IPS-18c (cell line): Measurements from ENCODE around the gene DYNC1I1.

ENCODE experiments used
- H3K4me3 ChIP-seq: 2 replicates; pipeline ENCODE4 v1.7.0; 2013; ENCODE audit warnings: low read depth, mild to moderate bottlenecking, low read length, moderate library complexity; ENCODE audit not compliant: insufficient read depth
- H3K9me3 ChIP-seq: one replicate; pipeline ENCODE4 v1.6.1; 2013; ENCODE audit warnings: mild to moderate bottlenecking, low read length, moderate library complexity; ENCODE audit not compliant: control insufficient read depth, insufficient read depth

The DYNC1I1 gene

GRCh38 chr7:96059075-96059474 is 286.7 kb downstream of the DYNC1I1 start:
- no peak overlapping the region for H3K4me3 ChIP-seq
- no peaks in the 10 kb centered on the region for H3K9me3 ChIP-seq

DNA sequence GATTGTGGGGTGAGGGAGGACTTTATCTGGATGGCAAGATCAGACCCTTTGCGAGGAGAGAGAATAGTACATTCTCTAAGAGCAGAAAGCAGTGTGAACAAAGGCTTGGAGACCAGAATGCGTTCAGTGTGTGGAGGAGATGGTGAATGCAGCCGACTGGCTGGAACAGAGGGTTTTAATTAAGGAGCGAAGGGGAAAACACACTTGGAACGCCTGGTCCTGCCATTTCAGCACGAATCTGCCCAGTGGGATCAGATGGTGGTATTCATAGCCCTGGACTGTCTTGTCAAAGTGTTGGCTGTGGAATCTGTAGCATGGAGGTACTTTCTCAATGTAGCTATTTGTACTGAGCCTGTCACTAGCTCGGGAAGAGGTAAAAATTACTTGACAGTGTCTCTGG is 288.7 kb downstream of the DYNC1I1 start:
- Histone ChIP-seq H3K4me3 (no peak overlapping the region), H3K9me3 (no peaks in the 10 kb centered on the region)

GRCh38 chr7:96061844-96062243 is 289.5 kb downstream of the DYNC1I1 start:
- no peaks in the 10 kb centered on the region for H3K9me3 ChIP-seq
- H3K4me3 ChIP-seq: no peak overlapping the region

GRCh38 chr7:96067321-96067720 is 295.0 kb downstream of the DYNC1I1 start:
- H3K4me3 ChIP-seq: no peak overlapping the region

GRCh38 chr7:96069401-96069800 is 297.0 kb downstream of the DYNC1I1 start:
- Histone ChIP-seq H3K9me3 (no peaks in the 10 kb centered on the region), H3K4me3 (no peak overlapping the region)

More at GRCh38 chr7:96067321-96067720, 295.0 kb downstream of the DYNC1I1 start:
- no peaks in the 10 kb centered on the region for H3K9me3 ChIP-seq

DNA sequence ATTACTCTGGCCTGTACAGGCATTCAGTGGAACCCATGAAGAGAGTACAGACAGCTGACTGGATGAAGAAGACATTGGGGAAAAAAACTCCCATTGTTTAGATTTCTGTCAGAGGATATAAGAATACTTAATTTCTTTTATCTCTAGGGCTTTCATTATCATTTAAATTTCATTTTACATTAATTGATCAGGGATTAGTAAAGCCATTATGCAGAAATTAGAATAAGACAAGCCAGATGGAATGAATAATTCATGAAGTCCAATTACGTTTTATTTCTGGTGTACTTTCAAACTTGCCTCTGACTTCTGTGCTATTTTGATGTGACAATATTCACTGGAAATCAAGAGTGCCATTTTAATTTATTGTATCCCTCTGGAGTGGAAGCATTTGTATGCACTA is 302.5 kb downstream of the DYNC1I1 start:
- H3K9me3 ChIP-seq: no peaks in the 10 kb centered on the region
- no peak overlapping the region for H3K4me3 ChIP-seq

DNA sequence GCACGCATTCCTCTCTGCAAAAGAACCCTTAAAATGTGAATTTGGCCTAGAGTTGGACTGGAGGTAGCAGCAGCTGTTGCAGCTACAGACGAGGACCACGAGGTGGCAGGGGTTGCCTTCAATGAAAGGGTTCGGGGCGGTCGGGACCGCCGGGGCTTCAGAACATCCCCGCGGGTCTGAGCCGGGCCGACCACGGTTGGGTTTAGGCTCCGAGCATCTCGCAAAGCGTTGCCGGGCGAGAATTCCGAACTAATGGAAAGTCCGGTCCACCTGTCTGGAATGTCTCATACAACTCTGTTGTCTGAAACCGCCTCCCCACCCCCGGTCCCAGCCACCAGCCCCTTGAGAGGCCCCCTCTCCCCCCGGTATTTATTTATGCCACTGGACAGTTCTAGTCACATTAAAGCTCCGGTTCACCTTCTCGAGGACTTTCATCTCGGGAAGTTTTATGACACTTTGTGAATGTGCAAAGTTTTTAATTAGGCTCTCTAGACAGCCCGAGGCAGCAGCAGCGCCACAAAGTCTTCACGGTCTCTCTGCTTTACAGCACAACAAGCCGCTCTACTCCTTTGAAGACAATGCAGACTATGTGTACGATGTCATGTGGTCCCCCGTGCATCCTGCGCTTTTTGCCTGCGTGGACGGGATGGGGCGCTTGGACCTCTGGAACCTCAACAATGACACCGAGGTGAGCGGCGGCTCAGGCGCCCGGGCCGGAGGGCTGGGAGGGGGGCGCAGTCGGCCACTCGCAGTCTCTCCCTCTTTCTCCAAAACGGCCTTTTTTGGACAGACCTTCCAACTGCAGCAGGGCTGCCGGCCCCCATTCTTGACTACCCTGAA is 303.4 kb downstream of the DYNC1I1 start:
- Histone ChIP-seq H3K9me3 (no peaks in the 10 kb centered on the region), H3K4me3 (peak overlapping the region; percentile 61)

GRCh38 chr7:96076350-96076707 is 304.0 kb downstream of the DYNC1I1 start:
- H3K9me3 ChIP-seq: no peaks in the 10 kb centered on the region
- peak overlapping the region; percentile 61; the same call in 1 of the 2 replicates for H3K4me3 ChIP-seq

DNA sequence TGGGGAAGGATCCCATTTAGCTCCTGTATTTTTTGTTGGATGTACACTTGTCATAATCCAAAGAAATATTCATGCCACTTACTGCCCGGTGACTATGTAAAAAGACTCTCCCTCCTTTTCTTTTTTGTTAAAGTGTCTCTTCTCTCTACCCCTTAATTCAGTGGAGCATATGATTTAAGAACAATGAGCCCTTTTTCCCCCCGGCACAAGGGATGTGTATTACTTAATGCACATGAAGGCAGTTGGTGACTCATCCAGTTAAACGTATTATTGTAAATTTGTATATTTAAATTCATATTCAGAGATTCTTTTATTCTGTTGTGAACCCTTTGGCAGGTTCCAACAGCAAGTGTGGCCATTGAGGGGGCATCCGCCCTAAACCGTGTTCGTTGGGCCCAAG is 307.7 kb downstream of the DYNC1I1 start:
- H3K4me3 ChIP-seq: no peak overlapping the region

GRCh38 chr7:96084881-96085553 is 312.7 kb downstream of the DYNC1I1 start:
- Histone ChIP-seq H3K9me3 (no peaks in the 10 kb centered on the region), H3K4me3 (no peak overlapping the region)

More for the DNA sequence above, 307.7 kb downstream of the DYNC1I1 start:
- H3K9me3 ChIP-seq: no peaks in the 10 kb centered on the region

DNA sequence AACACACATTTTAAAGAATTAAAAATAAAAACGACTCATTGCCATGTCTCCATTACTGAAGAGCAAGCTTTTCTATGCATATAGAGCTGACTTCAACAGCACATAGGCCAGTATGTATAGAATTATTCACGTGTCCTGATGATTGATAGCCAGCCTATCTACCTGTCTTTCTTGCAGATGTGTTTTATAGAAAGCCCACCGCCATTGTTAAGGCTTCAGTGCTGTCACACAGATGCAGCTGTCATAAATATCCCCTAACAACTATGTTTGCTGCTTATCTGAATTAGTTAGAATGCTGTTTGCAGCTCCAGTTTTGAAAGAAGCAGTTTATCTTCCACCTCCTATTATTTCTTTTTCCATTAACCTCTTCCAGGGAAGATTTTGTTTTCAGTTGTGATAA is 313.6 kb downstream of the DYNC1I1 start:
- Histone ChIP-seq H3K9me3 (no peaks in the 10 kb centered on the region), H3K4me3 (no peak overlapping the region)

DNA sequence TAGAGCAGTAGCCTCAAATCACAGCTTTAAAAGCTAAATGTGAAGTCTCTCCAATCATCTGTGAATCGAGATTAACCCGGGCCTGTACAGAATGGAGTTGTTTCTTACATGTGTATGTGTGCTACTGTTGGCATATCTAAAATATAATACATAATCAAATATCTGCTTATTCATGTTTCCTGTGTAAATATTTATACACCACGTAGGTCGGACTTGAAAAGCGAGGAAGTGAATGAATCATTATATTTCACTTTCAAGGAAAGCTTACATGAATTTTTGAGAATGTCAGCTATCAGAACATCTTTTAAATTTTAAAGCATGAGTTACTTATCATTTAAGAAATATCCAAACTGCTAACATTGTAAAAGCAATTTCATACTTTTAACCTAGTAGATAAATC is 316.2 kb downstream of the DYNC1I1 start:
- Histone ChIP-seq H3K4me3 (no peak overlapping the region), H3K9me3 (no peaks in the 10 kb centered on the region)

DNA sequence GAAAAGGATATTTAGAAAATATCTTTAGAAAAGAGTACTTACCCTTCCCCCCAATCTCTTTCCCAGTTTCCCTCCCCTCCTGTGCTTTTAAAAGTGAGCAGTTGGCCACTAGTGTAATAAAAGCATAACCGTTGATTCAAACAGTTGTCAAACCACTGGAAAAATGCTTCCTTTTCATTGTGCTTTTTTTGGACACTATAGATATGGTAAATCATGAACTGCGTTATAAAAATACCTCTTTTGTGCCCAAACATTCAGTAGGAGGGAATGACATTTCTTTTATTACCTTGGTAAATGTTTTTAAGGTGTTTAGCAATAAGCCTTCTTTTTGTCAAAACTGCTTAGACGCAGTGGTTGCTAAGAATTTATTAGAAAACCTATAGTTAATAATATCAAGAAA is 317.2 kb downstream of the DYNC1I1 start:
- Histone ChIP-seq H3K9me3 (no peaks in the 10 kb centered on the region), H3K4me3 (no peak overlapping the region)

GRCh38 chr7:96090756-96091155 is 318.4 kb downstream of the DYNC1I1 start:
- no peak overlapping the region for H3K4me3 ChIP-seq
- H3K9me3 ChIP-seq: no peaks in the 10 kb centered on the region

- Histone ChIP-seq H3K4me3 (no peak overlapping the region), H3K9me3 (no peaks in the 10 kb centered on the region)
These were observed 321.1 kb downstream of the DYNC1I1 start for GRCh38 chr7:96093435-96093834.

- Histone ChIP-seq H3K9me3 (no peaks in the 10 kb centered on the region), H3K4me3 (no peak overlapping the region)
These were observed 325.5 kb downstream of the DYNC1I1 start for GRCh38 chr7:96097835-96098234.

- Histone ChIP-seq H3K4me3 (no peak overlapping the region), H3K9me3 (no peaks in the 10 kb centered on the region)
These were observed 328.4 kb downstream of the DYNC1I1 start for GRCh38 chr7:96100737-96101136.

GRCh38 chr7:96102096-96102811 is 329.9 kb downstream of the DYNC1I1 start:
- no peaks in the 10 kb centered on the region for H3K9me3 ChIP-seq

More at GRCh38 chr7:96102096-96102811, 329.9 kb downstream of the DYNC1I1 start:
- H3K4me3 ChIP-seq: no peak overlapping the region
